Hepatocyte (in vitro differentiated cells): ENCODE results near the gene MRPL16. TPM values are rescaled to one million over a fixed set of nuclear protein-coding genes. Genes with fewer than 3 reads are reported as not detected.

Experiments used
- DNase-seq: peaks from one replicate; pipeline ENCODE4 v3.0.0-alpha.2; 2016; ENCODE audit warnings: low spot score
- H2AFZ ChIP-seq: fragments of 200-600 bp; sonication (generic); 2 replicates; pipeline ENCODE4 v1.6.0; 2016; ENCODE audit warnings: antibody characterized with exemption, mild to moderate bottlenecking
- H3K27ac ChIP-seq: fragments of 200-600 bp; sonication (generic); 2 replicates; pipeline ENCODE4 v1.5.1; 2016; ENCODE audit warnings: mild to moderate bottlenecking
- H3K27me3 ChIP-seq: fragments of 200-600 bp; sonication (generic); 2 replicates; pipeline ENCODE4 v1.6.1; 2016
- H3K36me3 ChIP-seq: fragments of 200-600 bp; sonication (generic); replicated peaks from 2 replicates; pipeline ENCODE4 v1.5.1; 2016; ENCODE audit warnings: low read depth; ENCODE audit not compliant: insufficient read depth
- H3K4me1 ChIP-seq: fragments of 200-600 bp; sonication (generic); 2 replicates; pipeline ENCODE4 v1.5.1; 2016; ENCODE audit warnings: mild to moderate bottlenecking, moderate library complexity; ENCODE audit not compliant: insufficient read depth
- H3K4me2 ChIP-seq: fragments of 200-600 bp; sonication (generic); 2 replicates; pipeline ENCODE4 v1.6.0; 2016
- H3K4me3 ChIP-seq: fragments of 200-600 bp; sonication (generic); 2 replicates; pipeline ENCODE4 v1.5.1; 2016; ENCODE audit warnings: mild to moderate bottlenecking
- H3K79me2 ChIP-seq: fragments of 200-600 bp; sonication (generic); 2 replicates; pipeline ENCODE4 v1.6.0; 2017; ENCODE audit warnings: mild to moderate bottlenecking
- H3K9me2 ChIP-seq: fragments of 200-600 bp; sonication (generic); replicated peaks from 2 replicates; pipeline ENCODE4 v1.6.0; 2017; ENCODE audit warnings: mild to moderate bottlenecking; ENCODE audit not compliant: insufficient read depth
- H3K9me3 ChIP-seq: fragments of 200-600 bp; sonication (generic); 2 replicates; pipeline ENCODE4 v1.5.1; 2016; ENCODE audit warnings: low read depth, mild to moderate bottlenecking
- H4K20me1 ChIP-seq: fragments of 200-600 bp; sonication (generic); 2 replicates; pipeline ENCODE4 v1.6.0; 2016; ENCODE audit warnings: mild to moderate bottlenecking; ENCODE audit not compliant: insufficient read depth, poor library complexity, severe bottlenecking
- EZH2 ChIP-seq: fragments of 200-600 bp; sonication (generic); IDR thresholded peaks from 2 replicates; pipeline ENCODE4 v1.6.1; 2016; ENCODE audit warnings: antibody characterized with exemption, mild to moderate bottlenecking, borderline replicate concordance
- EZH2phosphoT487 ChIP-seq: fragments of 200-600 bp; sonication (generic); IDR thresholded peaks from one replicate; pipeline ENCODE4 v1.6.1; 2018; ENCODE audit warnings: antibody characterized with exemption, mild to moderate bottlenecking, low read depth, moderate library complexity; ENCODE audit not compliant: unreplicated experiment, severe bottlenecking
- WGBS: methylation state at CpG from one replicate; pipeline ENCODE4 v1.1.6; 2016; ENCODE audit warnings: low lambda C conversion rate; ENCODE audit errors: missing lambda C conversion rate; 5-methylcytosine and 5-hydroxymethylcytosine counted together
- polyA plus RNA-seq: library from polyadenylated mRNA; unstranded; fragments of >200 nt; fragmentation: Nextera tagmentation; extraction: Ambion mirVana; gene quantifications from 2 replicates; pipeline ENCODE4 v1.2.1, GENCODE V29; 2016
- total RNA-seq: library from RNA; depleted of rRNA; stranded (reverse); fragments of >200 nt; gene quantifications from 2 replicates; pipeline ENCODE4 v1.2.3, GENCODE V29; 2014
- TF ChIP-seq, protein P1 (sequence below): fragments of 200-600 bp; sonication (generic); IDR thresholded peaks from 2 replicates; pipeline ENCODE4 v1.5.1; 2016; ENCODE audit warnings: antibody characterized with exemption, mild to moderate bottlenecking; ENCODE audit not compliant: poor library complexity

The MRPL16 gene
- total and polyA plus RNA-seq, 2 experiments from 2014 or later, result 51.3 to 62.0 TPM

- DNase-seq, result no peak
These were observed 8.5 kb downstream of the MRPL16 start for GRCh38 chr11:59801981-59802638.

DNA sequence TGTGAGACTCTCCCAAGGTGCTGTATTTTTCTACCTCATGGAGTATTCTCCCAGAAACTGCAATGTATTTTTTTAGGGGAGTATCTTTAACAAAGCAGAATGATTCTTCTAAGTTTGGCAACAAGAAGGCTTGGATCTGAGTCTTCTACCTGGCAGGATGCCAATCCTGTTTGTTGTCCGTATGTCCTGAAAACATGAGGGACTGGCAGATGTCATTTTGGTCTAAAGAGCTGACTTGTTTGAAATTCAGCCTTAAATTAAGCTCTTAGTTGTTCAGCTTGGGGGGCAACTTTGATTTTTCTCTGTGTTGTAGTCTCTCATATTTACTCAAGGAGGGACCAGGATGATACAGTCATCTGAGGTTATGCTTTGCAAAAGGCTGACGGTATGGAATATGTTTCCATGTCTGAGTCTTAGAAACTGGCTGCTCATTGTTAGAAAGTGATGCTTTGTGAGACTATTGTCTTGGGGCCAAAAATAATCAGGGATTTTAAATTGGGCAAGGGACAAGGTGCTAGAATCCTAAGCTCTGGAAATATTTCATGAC lies 9.3 kb downstream of the MRPL16 start:
- no peaks in the 10 kb centered on the region for H3K9me3 ChIP-seq
- no peaks in the 10 kb centered on the region for H4K20me1 ChIP-seq
- peaks cover 3% of the 10 kb centered on the region for H3K79me2 ChIP-seq
- H3K9me2 ChIP-seq, result no peaks in the 10 kb centered on the region
- no peak overlapping the region for H3K4me2 ChIP-seq
- no peaks in the 10 kb centered on the region for H3K27me3 ChIP-seq
- TF ChIP-seq, protein P1, sequence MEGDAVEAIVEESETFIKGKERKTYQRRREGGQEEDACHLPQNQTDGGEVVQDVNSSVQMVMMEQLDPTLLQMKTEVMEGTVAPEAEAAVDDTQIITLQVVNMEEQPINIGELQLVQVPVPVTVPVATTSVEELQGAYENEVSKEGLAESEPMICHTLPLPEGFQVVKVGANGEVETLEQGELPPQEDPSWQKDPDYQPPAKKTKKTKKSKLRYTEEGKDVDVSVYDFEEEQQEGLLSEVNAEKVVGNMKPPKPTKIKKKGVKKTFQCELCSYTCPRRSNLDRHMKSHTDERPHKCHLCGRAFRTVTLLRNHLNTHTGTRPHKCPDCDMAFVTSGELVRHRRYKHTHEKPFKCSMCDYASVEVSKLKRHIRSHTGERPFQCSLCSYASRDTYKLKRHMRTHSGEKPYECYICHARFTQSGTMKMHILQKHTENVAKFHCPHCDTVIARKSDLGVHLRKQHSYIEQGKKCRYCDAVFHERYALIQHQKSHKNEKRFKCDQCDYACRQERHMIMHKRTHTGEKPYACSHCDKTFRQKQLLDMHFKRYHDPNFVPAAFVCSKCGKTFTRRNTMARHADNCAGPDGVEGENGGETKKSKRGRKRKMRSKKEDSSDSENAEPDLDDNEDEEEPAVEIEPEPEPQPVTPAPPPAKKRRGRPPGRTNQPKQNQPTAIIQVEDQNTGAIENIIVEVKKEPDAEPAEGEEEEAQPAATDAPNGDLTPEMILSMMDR, result no peak
- TF ChIP-seq EZH2phosphoT487 (no peak), EZH2 (no peak)
- peaks cover 12% of the 10 kb centered on the region for H3K4me1 ChIP-seq
- peak overlapping the region; percentile 36 for H3K27ac ChIP-seq
- H3K36me3 ChIP-seq, result no peaks in the 10 kb centered on the region
- WGBS, result 81% methylated on average over 2 of the region's 2 CpGs
- H2AFZ ChIP-seq, result no peak overlapping the region
- no peak for DNase-seq
- H3K4me3 ChIP-seq, result no peak overlapping the region

More at GRCh38 chr11:59801981-59802638, 8.5 kb downstream of the MRPL16 start:
- no peak overlapping the region for H3K4me3 ChIP-seq
- H3K9me3 ChIP-seq, result no peaks in the 10 kb centered on the region
- no peaks in the 10 kb centered on the region for H3K36me3 ChIP-seq
- no peaks in the 10 kb centered on the region for H4K20me1 ChIP-seq
- H3K27me3 ChIP-seq, result no peaks in the 10 kb centered on the region
- H3K4me1 ChIP-seq, result peaks cover 12% of the 10 kb centered on the region
- H3K4me2 ChIP-seq, result no peak overlapping the region
- WGBS, result 56% methylated on average over 5 of the region's 5 CpGs
- TF ChIP-seq, protein P1, result no peak
- TF ChIP-seq EZH2phosphoT487, result no peak
- TF ChIP-seq EZH2, result no peak
- H3K79me2 ChIP-seq, result peaks cover 3% of the 10 kb centered on the region
- no peak overlapping the region for H2AFZ ChIP-seq
- peak overlapping the region; percentile 36 for H3K27ac ChIP-seq
- H3K9me2 ChIP-seq, result no peaks in the 10 kb centered on the region

DNA sequence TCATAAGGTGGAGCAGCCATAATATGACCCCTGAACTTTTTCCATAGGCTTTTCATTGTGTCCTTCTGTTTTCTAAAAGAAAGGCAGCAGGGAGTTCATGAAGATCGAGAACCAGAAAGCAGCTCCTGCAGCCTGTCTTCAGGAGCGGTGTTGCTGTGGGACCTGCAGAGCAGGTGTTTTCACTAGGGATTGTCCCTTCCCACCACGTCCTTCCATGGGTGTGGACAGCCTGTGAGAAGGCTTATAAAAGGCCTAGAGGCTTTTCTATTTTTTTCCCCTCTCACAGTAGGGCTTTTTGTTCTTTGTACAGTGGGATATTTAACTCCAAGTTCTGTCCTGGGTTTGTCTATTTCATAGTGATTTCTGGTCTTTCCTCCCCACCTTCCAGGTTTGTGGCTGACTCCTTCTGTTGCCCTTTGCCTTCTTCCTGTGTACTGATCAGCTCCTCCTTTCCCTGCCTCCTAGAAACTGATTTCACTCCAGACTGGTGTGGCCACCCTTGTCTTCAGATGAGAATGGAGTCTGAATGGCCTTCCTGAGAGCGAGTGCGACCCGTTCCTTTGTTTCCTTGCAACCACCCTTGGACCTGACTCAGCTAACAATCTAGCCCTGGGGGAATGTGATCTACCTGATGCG lies 10.1 kb downstream of the MRPL16 start:
- Histone ChIP-seq H2AFZ (no peak overlapping the region), H3K4me1 (peaks cover 12% of the 10 kb centered on the region), H3K4me2 (no peak overlapping the region), H3K27ac (peak overlapping the region; percentile 36), H3K27me3 (no peaks in the 10 kb centered on the region), H3K9me2 (no peaks in the 10 kb centered on the region), H4K20me1 (no peaks in the 10 kb centered on the region), H3K36me3 (no peaks in the 10 kb centered on the region), H3K9me3 (no peaks in the 10 kb centered on the region), H3K79me2 (peaks cover 3% of the 10 kb centered on the region), H3K4me3 (no peak overlapping the region)
- DNase-seq, result no peak
- 79% methylated on average over 7 of the region's 7 CpGs for WGBS
- TF ChIP-seq EZH2phosphoT487, result no peak
- TF ChIP-seq, protein P1, result no peak
- no peak for TF ChIP-seq EZH2
